CD4-positive, alpha-beta T cell treated with Interleukin-2 at 100 ng/mL for 4 hours (primary cell): ENCODE measurements around the gene CLCNKA.
"Not testable (repeated sequence)": the region's sequence is repeated elsewhere in the genome, so short reads cannot be mapped to it uniquely, and the experiment has no call there.

Experiments
- DNase-seq: peaks from one replicate; pipeline ENCODE4 v3.0.0-alpha.2; 2020; ENCODE audit warnings: low spot score

The CLCNKA gene

DNA sequence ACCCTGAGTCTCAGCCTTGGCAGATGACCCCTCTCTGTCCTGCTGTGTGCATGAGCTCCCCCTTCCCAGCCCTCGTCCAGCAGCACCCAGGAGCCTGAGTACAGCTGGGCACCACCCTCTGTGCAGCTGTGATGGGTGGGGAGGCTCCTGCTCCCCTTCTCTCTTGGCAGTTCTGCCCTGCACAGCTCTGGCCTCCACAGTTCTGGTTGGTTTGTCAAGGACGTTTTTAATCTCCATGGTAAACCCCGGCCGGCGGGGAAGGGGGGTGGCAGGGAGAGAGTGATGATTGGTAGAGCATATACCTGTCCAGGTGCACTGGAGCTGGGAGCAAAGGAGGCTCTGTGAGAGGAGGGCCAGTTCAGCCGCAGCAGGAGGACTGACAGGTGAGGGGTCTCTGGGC, at the start of gene CLCNKA:
TSS of gene CLCNKA (plus strand) at position 356 of the 400 bp plus-strand sequence. CDS start 584 bp downstream, outside the sequence.
- no peak for DNase-seq

DNA sequence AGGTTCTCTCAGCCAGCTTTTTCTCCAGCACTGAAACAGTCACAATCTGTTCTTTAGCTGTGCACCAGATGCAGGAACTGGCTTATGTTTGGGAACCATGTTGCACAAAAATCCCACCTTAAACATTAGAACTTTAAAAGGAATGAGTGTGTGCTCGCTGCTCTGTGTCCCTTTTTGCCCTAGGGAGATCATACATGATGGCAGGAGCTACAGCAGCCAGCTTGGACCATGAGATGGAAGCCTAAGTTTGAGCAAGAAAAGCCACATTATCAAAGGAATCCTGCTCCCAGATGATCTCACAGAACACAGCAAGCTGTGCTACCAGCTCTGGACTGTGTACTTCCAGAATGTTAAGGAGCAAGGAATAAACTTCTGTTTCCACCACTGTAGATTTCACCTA, 49.4 kb upstream of the CLCNKA start:
- DNase-seq, result no peak

DNA sequence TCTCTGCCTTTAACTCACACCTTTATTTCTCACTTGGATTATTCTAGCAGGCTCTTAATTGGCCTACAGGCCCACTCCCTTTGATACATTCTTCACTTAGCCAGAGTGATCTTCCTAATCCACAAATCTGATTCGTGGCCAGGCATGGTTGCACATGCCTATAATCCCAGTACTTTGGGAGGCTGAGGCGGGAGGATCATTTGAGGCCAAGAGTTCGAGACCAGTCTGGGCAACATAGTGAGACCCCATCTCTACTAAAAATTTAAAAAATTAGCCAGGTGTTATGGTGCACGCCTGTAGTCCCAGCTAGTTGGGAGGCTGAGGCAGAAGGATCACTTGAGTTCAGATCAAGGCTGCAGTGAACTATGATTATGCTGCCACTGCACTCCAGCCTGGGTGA, 48.1 kb upstream of the CLCNKA start:
- no peak for DNase-seq

DNA sequence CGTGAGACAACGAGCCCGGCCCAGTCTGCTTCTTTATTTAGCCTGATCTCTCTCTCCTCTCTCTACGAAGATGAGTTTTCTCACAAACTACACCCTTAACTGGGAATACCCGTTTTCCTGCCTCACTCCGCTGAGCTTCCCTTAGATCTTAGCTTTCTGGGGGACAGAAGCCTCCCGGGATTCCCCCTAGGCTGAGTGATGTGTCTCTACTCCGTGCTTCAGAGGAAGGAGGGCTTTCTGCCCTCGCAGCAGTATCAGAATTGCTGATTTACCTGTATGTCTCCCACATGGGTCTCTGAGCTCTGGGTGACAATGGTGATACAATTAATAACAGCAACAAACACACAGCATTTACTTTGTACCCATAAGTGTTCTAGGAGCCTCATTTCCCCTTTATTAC, 47.0 kb upstream of the CLCNKA start:
- DNase-seq, result no peak

DNA sequence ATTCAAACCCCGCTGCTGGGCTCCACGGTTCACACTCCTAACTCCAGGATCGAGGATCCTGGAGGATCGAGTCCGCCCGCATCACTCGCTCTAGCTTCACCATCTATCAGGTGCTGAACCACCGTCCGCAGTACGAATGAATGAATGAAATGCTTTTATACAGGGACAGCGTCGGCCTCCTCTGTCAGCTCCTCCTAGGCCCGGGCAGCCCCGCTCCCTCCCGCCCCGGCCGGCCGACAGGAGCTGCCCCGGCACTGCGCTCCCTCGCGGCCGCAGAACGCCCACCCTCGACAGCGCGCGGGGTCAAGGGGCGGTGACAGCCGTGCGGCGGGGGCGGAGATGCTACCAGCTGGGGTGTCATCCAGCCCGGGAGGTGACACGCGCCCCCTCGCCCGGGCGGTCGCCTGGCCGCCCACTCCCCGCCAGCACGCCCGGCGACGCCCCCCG, 46.5 kb upstream of the CLCNKA start:
- peak; percentile 67 for DNase-seq

DNA sequence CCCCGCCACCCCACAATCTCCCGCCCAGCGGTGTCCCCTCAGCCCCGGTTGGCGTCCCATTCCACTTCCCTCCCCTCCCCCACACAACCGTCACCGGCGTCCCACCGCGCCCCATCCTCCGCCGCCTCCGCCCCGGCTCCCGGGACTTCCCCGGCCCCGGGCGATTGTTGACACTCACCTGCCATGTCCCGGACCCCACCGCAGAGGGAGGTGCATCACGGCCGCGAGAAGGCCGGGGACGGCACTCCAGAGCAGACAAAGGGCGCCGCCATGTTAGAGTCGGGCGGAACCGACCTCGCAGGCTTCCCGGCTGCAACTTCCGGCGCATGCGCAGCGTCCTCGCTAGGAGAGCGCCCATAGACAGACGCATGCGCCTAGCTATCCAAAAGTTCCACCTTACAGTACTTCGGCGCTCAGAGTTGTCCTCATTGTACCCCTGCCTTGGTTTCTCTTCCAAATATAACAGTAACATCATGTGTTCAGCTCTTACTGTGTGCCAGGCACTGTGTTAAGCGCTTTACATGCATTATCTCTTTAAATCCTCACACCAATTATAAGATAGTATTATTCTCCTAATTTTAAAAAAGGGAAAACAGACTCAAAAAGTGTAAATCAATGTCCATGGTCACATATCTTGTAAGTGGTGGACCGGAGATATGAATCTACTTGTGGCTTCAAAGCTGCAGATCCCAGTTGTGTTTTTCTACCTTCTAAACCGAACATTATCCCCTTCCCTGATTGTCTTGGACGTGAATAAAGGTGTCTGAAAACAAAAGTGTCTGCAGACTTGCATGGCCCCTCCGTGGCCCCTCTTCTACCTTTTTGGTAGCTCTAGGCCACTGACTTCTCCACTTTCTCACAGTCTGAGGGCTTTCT, 45.8 kb upstream of the CLCNKA start, which contains the start of gene ZBTB17:
TSS of gene ZBTB17 (minus strand) at position 297 of the 876 bp plus-strand sequence. CDS start 27,606 bp downstream, outside the sequence.
- peak; percentile 96 for DNase-seq

DNA sequence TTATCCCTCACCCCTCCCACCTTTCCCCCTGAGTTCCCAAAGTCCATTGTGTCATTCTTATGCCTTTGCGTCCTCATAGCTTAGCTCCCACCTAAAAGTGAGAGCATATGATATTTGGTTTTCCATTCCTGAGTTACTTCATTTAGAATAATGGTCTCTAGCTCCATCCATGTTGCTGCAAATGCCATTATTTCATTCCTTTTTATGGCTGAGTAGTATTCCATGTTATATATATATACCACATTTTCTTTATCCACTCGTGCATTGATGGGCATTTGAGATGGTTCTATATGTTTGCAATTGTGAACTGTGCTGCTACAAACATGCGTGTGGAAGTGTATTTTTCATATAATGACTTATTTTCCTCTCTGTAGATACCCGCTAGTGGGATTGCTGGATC, 43.9 kb upstream of the CLCNKA start:
- not testable (repeated sequence) for DNase-seq

DNA sequence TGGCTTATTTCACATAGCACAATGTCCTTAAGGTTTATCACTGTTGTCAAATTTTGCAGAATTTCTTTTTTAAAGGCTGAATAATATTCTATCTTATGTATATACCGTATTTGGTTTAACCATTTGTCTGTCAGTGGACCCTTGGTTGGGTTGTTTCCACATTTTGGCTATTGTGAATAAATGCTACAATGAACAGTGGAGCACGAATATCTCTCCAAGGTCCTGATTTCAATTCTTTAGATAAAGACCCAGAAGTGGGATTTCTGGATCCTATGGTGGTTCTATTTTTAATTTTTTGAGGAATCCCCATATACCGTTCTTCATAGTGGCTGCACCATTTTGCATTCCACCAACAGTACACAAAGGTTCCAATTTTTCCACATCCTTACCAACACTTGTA, 40.2 kb upstream of the CLCNKA start:
- DNase-seq, result no peak

DNA sequence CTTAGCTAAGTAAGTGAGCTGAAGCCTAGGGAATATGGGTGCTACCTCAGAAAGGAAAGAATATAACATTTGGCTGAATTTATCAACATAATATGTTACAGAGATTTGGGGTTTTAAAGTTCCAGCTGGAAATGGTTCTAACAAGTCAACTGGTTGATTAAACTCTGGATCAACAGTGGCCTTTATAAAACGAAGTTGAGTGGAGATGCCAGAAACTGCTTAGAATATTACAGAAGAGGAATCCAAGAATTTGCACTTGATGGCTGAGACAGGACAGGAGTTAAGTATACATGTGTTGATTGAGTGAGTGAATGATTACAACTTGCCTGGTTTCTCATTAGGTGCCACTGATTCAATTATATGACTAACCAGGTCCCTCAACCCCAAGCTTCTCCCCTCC, 38.6 kb upstream of the CLCNKA start:
- DNase-seq, result no peak

DNA sequence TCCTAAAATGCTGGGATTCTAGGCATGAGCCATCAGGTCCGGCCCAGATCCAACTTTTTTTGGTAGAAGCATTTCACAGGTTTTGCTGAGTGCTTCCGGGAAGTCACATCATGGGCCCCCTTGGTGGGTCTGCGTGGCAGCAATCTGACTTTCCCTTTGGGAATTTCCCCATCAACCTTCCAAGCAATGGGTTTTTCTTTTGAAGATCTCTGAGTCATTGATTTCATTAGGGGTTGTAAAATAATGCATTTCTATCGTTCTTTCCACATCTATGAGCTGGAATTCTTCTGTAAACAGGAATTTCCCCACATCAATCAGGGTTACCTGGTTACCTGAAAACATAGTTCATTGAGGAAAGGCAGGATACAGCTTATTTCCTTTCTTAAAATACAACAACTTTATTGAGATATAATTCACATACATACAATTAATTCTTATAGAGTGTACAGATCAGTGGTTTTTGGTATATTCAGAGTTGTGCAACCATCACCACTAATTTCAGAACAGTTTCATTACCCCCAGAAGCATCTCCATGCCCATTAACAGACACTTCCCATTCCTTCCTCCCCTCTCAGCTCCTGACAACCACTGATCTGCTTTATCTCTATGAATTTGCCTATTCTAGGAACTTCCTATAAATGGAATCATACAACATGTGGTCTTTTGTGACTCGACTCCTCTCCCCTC, 36.1 kb upstream of the CLCNKA start:
- no peak for DNase-seq

DNA sequence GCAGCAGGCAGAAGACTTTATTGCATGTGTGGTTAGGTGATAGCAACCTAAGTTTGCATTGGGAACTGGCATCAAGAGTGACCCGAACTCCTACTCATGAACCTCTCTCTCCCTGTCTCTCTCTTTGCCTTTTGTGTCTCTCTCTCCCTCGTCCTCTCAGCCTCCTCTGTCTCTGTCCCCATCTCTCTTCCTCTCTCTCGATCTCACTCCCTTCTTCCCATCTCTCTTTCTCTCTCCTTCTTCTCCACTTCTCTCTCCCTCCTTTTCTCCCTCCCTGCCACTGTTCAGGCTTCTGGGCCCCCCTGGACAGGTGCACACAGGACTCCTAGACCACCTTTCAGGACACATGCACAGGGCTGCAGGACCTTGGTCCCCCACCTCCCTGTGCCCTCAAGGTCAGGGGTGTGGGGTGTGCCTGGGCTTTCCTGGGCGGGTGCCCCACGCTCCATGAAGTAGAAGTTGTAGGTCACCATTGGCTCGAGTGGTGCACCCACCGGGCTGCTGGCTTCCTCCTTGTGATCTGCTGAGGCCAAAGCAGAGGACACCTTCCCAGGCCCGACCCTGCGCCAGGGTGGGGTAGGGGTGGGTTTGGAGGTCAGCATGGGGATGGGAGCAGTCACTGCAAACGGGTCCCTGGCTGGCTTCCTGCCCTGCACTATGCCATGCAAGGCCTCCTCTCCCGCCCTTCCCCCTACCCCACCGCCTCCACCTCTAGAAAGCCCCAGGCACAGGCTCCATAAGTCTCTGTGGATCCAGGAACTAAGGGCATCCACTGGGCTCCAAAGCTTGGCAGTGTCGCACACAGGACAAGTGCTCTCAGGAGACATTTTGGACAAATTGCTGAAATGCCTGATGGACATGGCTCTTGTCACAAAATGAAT, 32.7 kb upstream of the CLCNKA start:
- no peak for DNase-seq

DNA sequence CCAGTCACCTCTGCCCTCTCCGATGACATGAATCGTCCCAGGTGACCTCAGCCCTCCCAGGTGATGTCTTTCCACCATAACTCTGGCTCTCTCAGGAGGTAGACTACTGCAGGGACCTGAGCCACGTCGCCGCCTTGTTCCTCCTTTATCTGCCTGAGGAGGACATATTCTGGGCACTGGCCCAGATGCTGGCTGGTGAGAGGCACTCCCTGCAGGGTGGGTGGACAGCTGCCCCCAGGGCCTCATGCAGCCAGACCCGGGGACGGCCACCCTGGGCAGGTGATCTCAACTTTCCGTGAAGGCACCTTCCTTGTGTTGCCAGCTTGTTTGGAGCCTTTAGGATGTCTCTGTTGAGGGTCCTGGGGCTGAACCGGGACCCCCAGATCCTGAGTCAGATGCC, 32.1 kb upstream of the CLCNKA start:
- no peak for DNase-seq

DNA sequence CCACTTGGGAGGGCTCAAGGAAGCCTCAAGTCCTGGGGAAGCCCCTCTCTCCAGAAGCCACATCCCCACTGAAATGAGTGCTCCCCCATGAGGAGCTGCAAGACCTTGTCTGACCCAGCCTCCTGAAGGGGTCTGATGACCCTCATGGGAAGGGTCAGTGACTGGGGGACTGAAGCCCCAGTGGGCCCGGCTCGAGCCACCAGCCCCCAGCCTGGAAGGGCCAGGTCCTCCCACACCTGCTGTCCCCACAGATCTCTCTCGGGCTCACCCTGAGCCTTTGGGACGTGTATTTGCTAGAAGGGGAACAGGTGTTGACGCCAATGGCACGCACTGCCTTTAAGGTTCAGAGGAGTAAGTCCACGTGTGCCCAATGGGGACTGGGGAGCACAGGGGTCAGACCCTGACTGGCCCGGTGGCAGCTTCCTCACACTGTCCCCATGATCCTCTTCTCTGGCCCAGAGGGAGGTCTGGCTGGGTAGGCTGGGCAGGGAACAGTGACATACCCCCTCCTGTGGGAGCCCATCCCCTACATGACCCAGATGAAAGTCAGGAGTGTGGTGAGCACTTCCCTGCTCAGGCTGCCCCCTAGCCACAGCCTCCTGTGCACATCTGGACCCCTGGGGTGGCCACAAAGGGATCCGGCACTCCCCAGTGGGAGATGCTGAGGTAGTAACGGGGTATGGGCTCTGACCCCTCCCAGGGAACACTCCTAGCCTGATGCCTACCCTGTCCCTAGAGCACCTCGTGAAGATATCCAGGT, 30.2 kb upstream of the CLCNKA start:
- no peak for DNase-seq

DNA sequence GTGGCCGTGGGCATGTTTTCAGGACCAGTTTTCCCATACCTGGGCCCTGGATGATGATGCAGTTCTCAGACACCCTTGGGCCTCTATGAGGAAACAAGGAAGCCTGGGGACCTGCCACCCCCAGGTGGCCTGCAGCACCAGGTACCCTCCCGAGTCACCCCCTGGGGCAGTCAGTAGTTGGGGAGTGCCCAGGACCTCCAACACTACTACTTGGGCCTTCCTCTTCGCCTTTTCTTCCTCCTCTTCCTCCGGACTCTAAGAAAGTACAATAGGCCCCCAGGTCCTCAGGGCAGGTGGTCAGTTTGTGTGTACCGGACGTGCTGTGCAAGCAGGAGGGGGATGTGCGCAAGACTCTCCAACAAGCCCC, 29.7 kb upstream of the CLCNKA start:
- DNase-seq, result no peak

DNA sequence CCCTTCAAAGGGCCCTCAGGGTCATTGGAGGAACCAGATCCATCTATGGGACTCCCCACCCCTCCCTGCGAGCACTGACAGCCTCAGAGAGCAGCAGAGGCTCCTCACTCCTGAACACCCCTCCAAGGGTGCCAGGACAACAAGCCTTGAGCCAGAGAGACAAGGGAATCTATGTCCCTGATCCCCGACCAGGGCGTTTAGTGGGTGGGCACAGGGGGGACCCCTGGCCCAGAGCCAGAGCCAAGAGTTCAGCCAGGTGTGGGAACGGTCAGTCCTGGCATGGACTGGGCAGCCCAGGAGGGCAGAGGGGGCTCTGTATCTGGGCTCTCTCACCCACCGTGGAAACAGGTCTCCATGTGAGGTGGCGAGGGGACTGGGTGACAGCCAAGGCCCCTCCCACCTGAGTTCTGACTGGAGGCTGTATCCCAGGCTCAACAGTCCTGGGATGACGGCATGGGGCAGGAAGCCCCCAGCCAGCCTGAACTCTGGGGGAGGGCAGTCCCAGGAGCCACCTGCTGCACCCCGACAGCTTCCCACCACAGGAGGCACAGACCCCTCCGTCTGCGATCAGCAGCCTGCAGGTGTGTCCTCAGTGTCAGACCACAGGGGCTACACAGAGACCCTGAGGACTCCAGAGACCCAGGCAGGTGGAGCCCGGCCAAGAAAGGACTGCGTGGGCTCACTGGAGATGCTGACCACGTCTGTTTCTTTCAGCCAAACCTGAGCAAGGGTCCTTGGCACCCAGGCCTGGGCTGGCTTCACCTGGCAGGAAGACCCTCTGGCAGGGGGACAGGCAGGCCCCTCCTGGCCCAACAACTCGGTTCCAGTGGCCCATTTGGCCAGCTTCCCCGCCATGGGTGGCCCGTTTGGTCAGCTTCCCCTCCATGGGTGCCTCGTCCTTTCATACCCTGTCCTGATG, 29.0 kb upstream of the CLCNKA start:
- no peak for DNase-seq

DNA sequence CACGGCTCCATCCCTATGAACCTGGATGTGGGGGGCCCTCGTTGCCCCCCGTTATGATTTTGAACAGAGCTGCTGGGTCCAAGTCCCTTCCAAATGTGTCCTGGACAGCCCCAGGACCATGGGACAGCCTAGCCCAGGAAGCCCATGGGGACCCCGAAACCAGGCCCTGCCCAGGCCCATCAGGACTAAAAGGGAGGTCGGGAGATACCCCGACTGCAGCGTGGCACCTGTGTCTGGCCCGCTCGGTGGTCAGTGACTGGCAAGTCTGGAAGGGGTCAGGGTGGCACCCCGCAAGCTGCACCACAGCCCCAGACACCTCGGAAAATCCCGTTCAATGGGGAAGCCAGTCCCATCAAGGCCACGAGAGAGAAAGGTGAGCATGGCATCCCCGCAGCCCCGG, 28.2 kb upstream of the CLCNKA start:
- DNase-seq, result no peak

DNA sequence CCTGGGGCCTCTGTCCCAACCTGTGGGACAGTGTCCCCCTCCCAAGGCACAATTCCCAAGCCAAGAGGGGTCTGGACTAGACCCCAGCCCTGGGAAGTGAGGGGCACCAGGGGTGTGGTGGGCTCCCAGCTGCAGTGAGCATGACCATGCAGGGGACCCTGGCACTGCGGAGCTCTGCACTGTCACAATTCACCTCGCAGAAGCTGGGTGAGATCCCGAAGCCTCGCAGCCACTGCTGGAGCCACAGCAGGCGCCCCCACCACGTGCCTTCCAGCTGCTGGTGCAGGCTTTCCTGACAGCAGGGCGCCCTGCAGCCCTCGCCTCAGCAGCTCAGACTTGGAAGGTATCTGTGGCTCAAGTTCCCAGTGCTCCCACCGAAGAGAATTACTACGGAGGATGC, 27.8 kb upstream of the CLCNKA start:
- no peak for DNase-seq

DNA sequence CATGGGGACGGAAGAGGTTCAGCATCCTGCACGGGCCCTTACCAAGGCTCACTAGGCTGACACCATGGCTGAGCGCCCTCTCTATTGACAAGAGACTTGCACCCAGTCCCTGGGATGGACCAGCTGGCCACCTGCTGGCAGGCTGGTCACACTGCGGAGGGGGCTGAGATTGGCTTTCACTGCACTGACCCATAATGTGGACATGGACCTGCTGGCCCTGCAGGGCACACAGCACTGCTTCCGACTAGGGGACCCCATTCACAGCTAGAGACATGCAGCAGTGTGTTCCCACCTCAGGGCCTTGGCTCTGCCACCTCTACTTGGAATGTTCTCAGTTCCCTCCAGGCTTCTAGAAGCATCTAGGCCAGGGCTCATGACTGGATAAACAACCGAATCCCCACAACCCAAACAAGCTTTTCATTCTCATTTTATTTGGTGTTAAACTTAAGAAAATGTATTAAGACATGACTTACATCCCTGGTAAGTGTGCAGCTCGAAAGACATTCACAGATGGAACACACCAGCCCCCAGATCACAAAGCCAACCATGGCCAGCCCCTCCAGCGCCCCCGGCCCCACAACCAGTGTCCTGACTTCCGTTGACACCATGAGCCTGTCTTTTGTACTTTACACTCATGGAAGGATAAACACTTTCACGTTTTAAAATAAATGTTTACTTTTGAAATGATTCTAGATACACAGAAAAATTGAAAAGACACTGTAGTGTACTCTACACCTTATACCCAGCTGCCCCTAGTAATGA, 27.1 kb upstream of the CLCNKA start:
- peak; percentile 37 for DNase-seq

DNA sequence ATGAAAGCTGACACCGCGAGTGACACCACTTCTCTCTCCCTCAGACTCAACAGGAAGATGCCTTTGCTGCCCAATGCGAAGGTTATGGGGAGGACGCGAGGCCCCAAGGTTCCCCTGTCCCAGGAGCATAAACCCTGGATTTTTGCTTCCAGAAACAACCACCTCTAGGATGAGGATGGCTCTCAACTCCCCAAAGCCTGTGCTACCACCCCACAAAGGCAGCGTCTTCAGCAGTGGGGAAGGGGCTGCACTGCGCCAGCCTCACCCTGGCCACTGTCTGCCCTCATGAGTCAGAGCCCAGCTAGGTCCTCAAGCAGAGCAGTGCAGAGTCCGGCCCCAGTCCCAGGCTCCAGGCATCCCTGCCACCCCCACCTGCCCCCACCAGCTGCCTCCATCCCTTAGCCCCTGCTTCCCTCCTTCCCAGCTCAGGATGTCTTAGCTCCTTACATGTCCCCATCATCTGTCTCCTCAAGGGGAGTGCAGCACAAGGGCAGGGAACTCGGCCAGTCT, 24.7 kb upstream of the CLCNKA start:
- DNase-seq, result no peak
